SH-SY5Y (cell line): ENCODE results near the gene TANGO2.

ENCODE experiments used
- GATA2 ChIP-seq: IDR thresholded peaks from 2 replicates; pipeline ENCODE4 v1.6.1; 2011; ENCODE audit warnings: mild to moderate bottlenecking, low read depth, low read length
- GATA3 ChIP-seq: IDR thresholded peaks from 2 replicates; pipeline ENCODE4 v1.6.1; 2011; ENCODE audit warnings: low read depth, mild to moderate bottlenecking, low read length, moderate library complexity

The TANGO2 gene

GRCh38 chr22:20056696-20057386, 35.9 kb downstream of the TANGO2 start:
- TF ChIP-seq GATA2 (no peak), GATA3 (no peak)

- TF ChIP-seq GATA2: no peak
- TF ChIP-seq GATA3: no peak
Observed at GRCh38 chr22:20057596-20058268, 36.8 kb downstream of the TANGO2 start.

GRCh38 chr22:20058989-20059770, 38.3 kb downstream of the TANGO2 start:
- no peak for TF ChIP-seq GATA3
- no peak for TF ChIP-seq GATA2

- TF ChIP-seq GATA3: no peak
Observed at GRCh38 chr22:20060700-20061480, 40.0 kb downstream of the TANGO2 start.

GRCh38 chr22:20061481-20061861, 40.6 kb downstream of the TANGO2 start:
- TF ChIP-seq GATA3 (no peak), GATA2 (no peak)

GRCh38 chr22:20062043-20062765, 41.3 kb downstream of the TANGO2 start:
- TF ChIP-seq GATA2 (no peak), GATA3 (no peak)

- TF ChIP-seq GATA3 (no peak), GATA2 (no peak)
Observed at GRCh38 chr22:20062766-20063083, 41.8 kb downstream of the TANGO2 start.

GRCh38 chr22:20063271-20064139, 42.6 kb downstream of the TANGO2 start:
- TF ChIP-seq GATA2 (no peak), GATA3 (no peak)

- TF ChIP-seq GATA3: no peak
- TF ChIP-seq GATA2: no peak
Observed at GRCh38 chr22:20064140-20064480, 43.2 kb downstream of the TANGO2 start.

GRCh38 chr22:20064545-20065262, 43.8 kb downstream of the TANGO2 start:
- TF ChIP-seq GATA3: no peak

GRCh38 chr22:20065896-20066616, 45.1 kb downstream of the TANGO2 start:
- no peak for TF ChIP-seq GATA2
- no peak for TF ChIP-seq GATA3

- TF ChIP-seq GATA3: no peak
- TF ChIP-seq GATA2: no peak
Observed at GRCh38 chr22:20066617-20067383, 45.9 kb downstream of the TANGO2 start.
